NCI-H82 treated with DMSO at 0.1 percent for 48 hours (cell line): ENCODE results near the gene GTF3C5.
"Not testable (repeated sequence)": the region's sequence is repeated elsewhere in the genome, so short reads cannot be mapped to it uniquely, and the experiment has no call there.

ENCODE experiments used
- DNase-seq: peaks from one replicate; lab custom pipeline; 2025; ENCODE audit not compliant: unreplicated experiment; lab: John Stamatoyannopoulos, UW

Gene GTF3C5

GRCh38 chr9:133067006-133067405, 36.2 kb downstream of the GTF3C5 start:
- DNase-seq = no peak

GRCh38 chr9:133067813-133068212, 37.0 kb downstream of the GTF3C5 start:
- DNase-seq = no peak

- DNase-seq = not testable (repeated sequence)
Measured at GRCh38 chr9:133068431-133068830, 37.6 kb downstream of the GTF3C5 start.

GRCh38 chr9:133070500-133070961, 39.7 kb downstream of the GTF3C5 start:
- DNase-seq = not testable (repeated sequence)

- DNase-seq = not testable (repeated sequence)
Measured at GRCh38 chr9:133070985-133071384, 40.2 kb downstream of the GTF3C5 start.

GRCh38 chr9:133071484-133072150, 40.8 kb downstream of the GTF3C5 start:
- no peak for DNase-seq

GRCh38 chr9:133072210-133072609, 41.4 kb downstream of the GTF3C5 start:
- DNase-seq = not testable (repeated sequence)

GRCh38 chr9:133073086-133074014, 42.6 kb downstream of the GTF3C5 start:
- DNase-seq = no peak

GRCh38 chr9:133074111-133074651, 43.4 kb downstream of the GTF3C5 start:
- DNase-seq = no peak

GRCh38 chr9:133075925-133076630, 45.3 kb downstream of the GTF3C5 start:
- no peak for DNase-seq

GRCh38 chr9:133076691-133077090, 45.9 kb downstream of the GTF3C5 start:
- DNase-seq = no peak

- no peak for DNase-seq
Measured at GRCh38 chr9:133078486-133078885, 47.7 kb downstream of the GTF3C5 start.

- DNase-seq = no peak
Measured at GRCh38 chr9:133080161-133080560, 49.4 kb downstream of the GTF3C5 start.

- DNase-seq = not testable (repeated sequence)
Measured at GRCh38 chr9:133080786-133081779, 50.3 kb downstream of the GTF3C5 start.

GRCh38 chr9:133081957-133082644, 51.3 kb downstream of the GTF3C5 start:
- DNase-seq = not testable (repeated sequence)

GRCh38 chr9:133083688-133084087, 52.9 kb downstream of the GTF3C5 start:
- DNase-seq = not testable (repeated sequence)

GRCh38 chr9:133086212-133086860, 55.5 kb downstream of the GTF3C5 start:
- DNase-seq = not testable (repeated sequence)

GRCh38 chr9:133086894-133087293, 56.1 kb downstream of the GTF3C5 start:
- no peak for DNase-seq
